Nephron (organoid): ENCODE measurements around the gene SBK2.

Experiments used
- H3K27ac Mint-ChIP-seq, 3 experiments: 2 replicates each; pipeline ENCODE4 v1.8.0; 2020; ENCODE audit warnings: mixed read lengths in 3 of 3, mild to moderate bottlenecking in 2 of 3, moderate library complexity in 1 of 3
- H3K27me3 Mint-ChIP-seq: 2 replicates; pipeline ENCODE4 v1.8.0; 2021; ENCODE audit warnings: low read depth, mild to moderate bottlenecking, moderate library complexity, mixed read lengths
- H3K36me3 Mint-ChIP-seq: 2 replicates; pipeline ENCODE4 v1.8.0; 2020; ENCODE audit warnings: low read depth, mixed read lengths
- H3K4me1 Mint-ChIP-seq: 2 replicates; pipeline ENCODE4 v1.8.0; 2020; ENCODE audit warnings: mixed read lengths
- H3K4me3 Mint-ChIP-seq, 3 experiments: 2 replicates each; pipeline ENCODE4 v1.8.0; 2020; ENCODE audit warnings: mild to moderate bottlenecking in 3 of 3, mixed read lengths in 3 of 3, moderate library complexity in 2 of 3
- H3K9me3 Mint-ChIP-seq: 2 replicates; pipeline ENCODE4 v1.8.0; 2020; ENCODE audit warnings: mixed read lengths
- TF ChIP-seq, protein P1 (sequence below), 3 experiments: fragments of 200-600 bp; sonication (generic); IDR thresholded peaks; one replicate each; pipeline ENCODE4 v1.5.0; 2021; ENCODE audit warnings: antibody characterized with exemption in 3 of 3; ENCODE audit not compliant: unreplicated experiment in 3 of 3

SBK2 gene

DNA sequence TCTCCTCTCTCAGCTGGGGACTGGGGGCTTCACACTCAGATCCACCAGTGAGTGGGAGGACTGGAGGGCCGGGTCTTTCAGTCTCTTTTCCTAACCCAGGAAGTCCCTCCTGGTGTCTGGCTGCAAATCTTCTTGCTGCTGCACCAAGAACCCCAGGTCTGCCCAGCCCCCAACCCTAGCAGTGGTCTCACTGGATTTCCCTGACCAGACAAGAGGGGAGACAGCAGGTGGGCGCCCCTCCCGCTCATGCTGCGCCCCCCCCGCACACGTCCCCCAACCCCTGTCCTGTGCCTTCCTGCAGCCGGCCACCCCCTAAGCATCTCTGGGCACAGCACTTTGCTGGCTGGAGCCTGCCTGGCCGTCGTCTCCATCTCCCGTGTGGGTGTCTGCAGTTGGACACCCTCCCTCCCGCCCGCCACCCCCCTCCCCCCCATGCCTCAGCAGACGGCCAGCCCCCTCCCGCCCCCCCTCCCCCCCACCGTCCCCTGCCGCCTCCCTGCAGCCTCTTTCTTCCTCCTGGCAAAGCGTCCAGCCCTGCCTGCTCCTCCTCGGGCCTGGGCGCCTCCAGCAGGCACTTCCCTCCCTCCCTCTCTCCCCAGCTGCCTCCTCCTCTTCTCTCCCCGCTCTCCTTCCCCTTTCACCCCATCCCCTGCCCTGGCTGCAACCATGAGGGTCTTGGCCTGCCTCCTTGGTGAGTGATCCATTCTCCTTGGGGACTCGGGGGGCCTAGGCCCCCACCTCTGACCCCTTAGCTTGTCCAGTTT, 48.8 kb downstream of the SBK2 start, which contains the start of gene SSC5D:
TSS of gene SSC5D (plus strand) at position 513 of the 764 bp plus-strand sequence. CDS start at position 667, 154 bp downstream.
- Mint-ChIP-seq H3K36me3 (no peaks in the 10 kb centered on the region), H3K27ac (peak within 1 kb of the TSS; percentile 99), H3K27me3 (no peaks in the 10 kb centered on the region), H3K4me3 (peak within 1 kb of the TSS; percentile 80 to 83 (median 80)), H3K9me3 (no peaks in the 10 kb centered on the region), H3K4me1 (peaks cover 37% of the 10 kb centered on the region)
- TF ChIP-seq, protein P1, sequence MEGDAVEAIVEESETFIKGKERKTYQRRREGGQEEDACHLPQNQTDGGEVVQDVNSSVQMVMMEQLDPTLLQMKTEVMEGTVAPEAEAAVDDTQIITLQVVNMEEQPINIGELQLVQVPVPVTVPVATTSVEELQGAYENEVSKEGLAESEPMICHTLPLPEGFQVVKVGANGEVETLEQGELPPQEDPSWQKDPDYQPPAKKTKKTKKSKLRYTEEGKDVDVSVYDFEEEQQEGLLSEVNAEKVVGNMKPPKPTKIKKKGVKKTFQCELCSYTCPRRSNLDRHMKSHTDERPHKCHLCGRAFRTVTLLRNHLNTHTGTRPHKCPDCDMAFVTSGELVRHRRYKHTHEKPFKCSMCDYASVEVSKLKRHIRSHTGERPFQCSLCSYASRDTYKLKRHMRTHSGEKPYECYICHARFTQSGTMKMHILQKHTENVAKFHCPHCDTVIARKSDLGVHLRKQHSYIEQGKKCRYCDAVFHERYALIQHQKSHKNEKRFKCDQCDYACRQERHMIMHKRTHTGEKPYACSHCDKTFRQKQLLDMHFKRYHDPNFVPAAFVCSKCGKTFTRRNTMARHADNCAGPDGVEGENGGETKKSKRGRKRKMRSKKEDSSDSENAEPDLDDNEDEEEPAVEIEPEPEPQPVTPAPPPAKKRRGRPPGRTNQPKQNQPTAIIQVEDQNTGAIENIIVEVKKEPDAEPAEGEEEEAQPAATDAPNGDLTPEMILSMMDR (IDR thresholded peaks at IDR 0.05; ENCODE audit: unreplicated experiment in 3 of 3) = no peak

DNA sequence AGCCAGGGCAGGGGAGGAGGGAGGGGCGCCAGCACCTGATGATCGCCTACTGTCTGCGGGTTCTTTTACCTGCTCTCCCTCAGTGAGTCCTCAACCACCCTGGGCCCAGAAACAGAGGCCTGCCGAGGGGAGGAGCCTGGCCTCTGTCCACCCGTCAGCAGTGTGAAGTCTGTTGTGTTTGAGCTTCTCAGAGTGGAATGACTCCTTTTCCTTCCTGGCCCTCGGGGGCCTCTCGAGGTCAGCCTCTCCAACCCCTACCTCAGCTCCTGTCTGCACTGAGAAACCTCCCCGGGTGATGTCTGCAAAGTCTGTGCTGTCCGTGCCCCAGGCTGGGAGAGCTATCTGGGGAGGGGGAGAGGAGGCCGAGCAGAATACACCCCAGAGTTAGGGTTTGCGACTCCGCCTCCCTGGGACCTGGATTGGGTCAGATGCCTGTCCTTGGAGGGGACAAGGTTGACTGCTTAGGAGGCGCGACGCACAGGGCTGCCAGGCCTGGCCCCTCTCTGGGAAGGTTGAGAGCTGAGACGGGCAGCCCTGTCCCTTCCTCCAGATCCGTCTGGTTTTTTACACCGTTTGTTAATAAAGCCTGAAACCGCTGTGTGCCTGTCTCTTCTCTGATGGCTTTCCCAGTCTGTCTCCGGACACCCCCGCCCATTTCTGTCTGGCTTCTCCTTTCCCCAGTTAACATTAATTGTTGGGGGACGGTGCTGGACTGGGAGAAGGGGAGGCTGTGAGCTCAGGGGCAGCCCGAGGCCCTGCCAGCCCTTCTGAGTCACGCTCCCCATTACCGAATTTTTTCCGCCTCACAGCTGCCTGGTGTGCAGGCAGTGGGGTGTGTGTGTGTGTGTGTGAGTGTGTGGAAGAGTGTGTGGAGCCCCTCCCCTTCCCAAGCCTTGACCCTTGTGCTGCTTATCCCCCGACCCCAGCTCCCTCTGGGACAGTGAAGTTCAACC, 49.7 kb downstream of the SBK2 start:
- TF ChIP-seq, protein P1 (IDR thresholded peaks at IDR 0.05; ENCODE audit: unreplicated experiment in 3 of 3) = no peak
- H3K4me3 Mint-ChIP-seq = peak overlapping the region; percentile 80 to 83 (median 80)
- H3K27me3 Mint-ChIP-seq = no peaks in the 10 kb centered on the region
- peak overlapping the region; percentile 99 for H3K27ac Mint-ChIP-seq
- H3K4me1 Mint-ChIP-seq = peaks cover 31% of the 10 kb centered on the region
- no peaks in the 10 kb centered on the region for H3K36me3 Mint-ChIP-seq
- no peaks in the 10 kb centered on the region for H3K9me3 Mint-ChIP-seq

DNA sequence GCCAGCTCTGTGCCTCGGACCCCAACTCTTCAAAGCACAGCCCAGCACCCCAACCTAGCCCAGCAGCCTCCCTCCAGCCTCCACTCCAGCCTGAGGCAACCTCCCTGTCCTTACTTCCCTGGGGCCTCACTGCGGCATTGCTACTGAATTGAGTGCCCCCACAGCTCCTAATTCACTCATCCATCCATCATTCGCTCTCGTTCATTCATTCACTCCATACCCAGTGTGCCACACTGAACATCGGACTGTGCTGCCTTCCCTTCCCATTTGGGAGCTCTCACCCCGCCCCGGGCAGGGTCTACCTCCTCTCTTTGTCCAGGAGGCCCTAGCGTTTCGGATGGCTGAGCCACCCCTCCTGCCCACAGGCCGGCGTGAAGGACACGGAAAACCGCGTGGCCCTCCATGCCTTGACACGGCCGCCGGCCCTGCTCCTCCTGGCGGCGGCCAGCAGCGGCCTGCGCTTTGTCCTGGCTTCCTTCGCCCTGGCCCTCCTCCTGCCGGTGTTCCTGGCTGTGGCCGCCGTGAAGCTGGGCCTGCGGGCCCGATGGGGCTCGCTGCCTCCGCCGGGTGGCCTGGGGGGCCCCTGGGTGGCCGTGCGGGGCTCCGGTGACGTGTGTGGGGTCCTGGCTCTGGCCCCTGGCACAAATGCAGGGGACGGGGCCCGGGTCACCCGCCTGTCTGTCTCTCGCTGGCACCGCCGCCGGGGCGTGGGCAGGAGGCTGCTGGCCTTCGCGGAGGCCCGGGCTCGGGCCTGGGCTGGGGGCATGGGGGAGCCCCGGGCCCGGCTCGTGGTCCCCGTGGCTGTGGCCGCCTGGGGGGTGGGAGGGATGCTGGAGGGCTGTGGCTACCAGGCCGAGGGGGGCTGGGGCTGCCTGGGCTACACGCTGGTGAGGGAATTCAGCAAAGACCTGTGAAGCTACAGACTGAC, 50.6 kb downstream of the SBK2 start:
- H3K4me3 Mint-ChIP-seq = peak overlapping the region; percentile 85 to 95 (median 92)
- H3K27ac Mint-ChIP-seq = peak overlapping the region; percentile 99
- peaks cover 22% of the 10 kb centered on the region for H3K4me1 Mint-ChIP-seq
- TF ChIP-seq, protein P1 (IDR thresholded peaks at IDR 0.05; ENCODE audit: unreplicated experiment in 3 of 3) = no peak
- H3K36me3 Mint-ChIP-seq = no peaks in the 10 kb centered on the region
- no peaks in the 10 kb centered on the region for H3K9me3 Mint-ChIP-seq
- H3K27me3 Mint-ChIP-seq = no peaks in the 10 kb centered on the region

DNA sequence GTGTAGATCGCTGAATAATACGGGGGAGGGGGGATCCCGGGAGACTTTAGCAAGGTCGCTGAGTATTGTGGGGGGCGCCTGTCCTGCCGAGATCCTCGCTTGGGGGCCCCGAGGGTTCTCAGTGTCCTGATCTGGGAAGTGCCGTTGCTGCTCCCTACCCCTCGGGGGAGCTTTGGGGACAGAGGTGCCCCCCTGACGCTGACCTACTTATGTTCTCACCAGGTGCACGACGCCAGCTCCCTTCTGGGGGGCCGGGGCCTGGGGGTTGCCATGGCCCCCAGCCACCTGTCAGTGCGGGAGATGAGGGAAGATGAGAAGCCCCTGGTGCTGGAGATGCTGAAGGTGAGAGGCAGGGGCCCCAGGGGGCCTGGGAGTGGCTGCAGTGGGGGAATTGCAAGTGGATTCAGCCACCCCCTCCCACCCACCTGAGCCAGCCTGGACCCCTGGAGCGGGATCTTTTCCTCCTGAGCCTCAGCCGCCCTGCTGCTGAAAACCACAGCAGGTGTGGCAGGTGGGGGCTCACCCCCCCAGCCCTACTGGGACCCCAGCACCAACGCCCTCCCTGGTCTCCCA, 51.4 kb downstream of the SBK2 start:
- H3K36me3 Mint-ChIP-seq = no peaks in the 10 kb centered on the region
- no peaks in the 10 kb centered on the region for H3K27me3 Mint-ChIP-seq
- TF ChIP-seq, protein P1 (IDR thresholded peaks at IDR 0.05; ENCODE audit: unreplicated experiment in 3 of 3) = no peak
- no peaks in the 10 kb centered on the region for H3K9me3 Mint-ChIP-seq
- H3K4me3 Mint-ChIP-seq = peak overlapping the region; percentile 85 to 95 (median 92)
- H3K4me1 Mint-ChIP-seq = peaks cover 22% of the 10 kb centered on the region
- H3K27ac Mint-ChIP-seq = peak overlapping the region; percentile 83 to 95 (median 87)
